Measurements from ENCODE around the gene ADAMTSL3.

DNA sequence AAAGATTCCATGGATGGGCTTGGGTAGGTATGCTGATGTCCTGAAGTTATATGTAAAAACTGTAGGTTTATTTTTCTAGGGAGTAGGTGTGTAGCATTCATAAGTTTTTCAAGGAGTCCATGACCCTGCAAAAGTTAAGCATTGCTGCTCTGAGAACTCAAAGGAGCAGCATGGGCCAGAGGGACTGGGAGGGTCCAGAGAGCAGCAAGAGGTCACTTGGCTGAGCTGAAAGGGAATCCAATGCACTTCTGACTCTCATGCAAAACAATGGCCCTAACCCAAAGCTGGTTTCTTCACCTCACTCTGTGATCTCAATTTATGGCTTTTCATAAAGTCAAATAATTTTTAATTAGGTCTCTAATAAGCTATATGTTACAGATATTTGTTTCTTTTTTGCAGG is 383.4 kb downstream of the ADAMTSL3 start:
- TF ChIP-seq, protein P1, sequence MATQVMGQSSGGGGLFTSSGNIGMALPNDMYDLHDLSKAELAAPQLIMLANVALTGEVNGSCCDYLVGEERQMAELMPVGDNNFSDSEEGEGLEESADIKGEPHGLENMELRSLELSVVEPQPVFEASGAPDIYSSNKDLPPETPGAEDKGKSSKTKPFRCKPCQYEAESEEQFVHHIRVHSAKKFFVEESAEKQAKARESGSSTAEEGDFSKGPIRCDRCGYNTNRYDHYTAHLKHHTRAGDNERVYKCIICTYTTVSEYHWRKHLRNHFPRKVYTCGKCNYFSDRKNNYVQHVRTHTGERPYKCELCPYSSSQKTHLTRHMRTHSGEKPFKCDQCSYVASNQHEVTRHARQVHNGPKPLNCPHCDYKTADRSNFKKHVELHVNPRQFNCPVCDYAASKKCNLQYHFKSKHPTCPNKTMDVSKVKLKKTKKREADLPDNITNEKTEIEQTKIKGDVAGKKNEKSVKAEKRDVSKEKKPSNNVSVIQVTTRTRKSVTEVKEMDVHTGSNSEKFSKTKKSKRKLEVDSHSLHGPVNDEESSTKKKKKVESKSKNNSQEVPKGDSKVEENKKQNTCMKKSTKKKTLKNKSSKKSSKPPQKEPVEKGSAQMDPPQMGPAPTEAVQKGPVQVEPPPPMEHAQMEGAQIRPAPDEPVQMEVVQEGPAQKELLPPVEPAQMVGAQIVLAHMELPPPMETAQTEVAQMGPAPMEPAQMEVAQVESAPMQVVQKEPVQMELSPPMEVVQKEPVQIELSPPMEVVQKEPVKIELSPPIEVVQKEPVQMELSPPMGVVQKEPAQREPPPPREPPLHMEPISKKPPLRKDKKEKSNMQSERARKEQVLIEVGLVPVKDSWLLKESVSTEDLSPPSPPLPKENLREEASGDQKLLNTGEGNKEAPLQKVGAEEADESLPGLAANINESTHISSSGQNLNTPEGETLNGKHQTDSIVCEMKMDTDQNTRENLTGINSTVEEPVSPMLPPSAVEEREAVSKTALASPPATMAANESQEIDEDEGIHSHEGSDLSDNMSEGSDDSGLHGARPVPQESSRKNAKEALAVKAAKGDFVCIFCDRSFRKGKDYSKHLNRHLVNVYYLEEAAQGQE (IDR thresholded peaks at IDR 0.05; ENCODE audit: low read depth), result no peak
- TF ChIP-seq TCF12 (IDR thresholded peaks at IDR 0.05; ENCODE audit: low read depth) (no peak), EGR1 (IDR thresholded peaks at IDR 0.05) (no peak), CREB1 (IDR thresholded peaks at IDR 0.05; ENCODE audit: low read depth) (no peak)
- TF ChIP-seq, protein P2, sequence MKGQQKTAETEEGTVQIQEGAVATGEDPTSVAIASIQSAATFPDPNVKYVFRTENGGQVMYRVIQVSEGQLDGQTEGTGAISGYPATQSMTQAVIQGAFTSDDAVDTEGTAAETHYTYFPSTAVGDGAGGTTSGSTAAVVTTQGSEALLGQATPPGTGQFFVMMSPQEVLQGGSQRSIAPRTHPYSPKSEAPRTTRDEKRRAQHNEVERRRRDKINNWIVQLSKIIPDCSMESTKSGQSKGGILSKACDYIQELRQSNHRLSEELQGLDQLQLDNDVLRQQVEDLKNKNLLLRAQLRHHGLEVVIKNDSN (IDR thresholded peaks at IDR 0.05), result no peak
